ENCODE measurements around the gene CNGA2. TPM values are rescaled to one million over a fixed set of nuclear protein-coding genes. Genes with fewer than 3 reads are reported as not detected.

CNGA2 gene
- total and polyA plus RNA-seq, 2 experiments from 2014 or later = not detected

- Histone ChIP-seq H3K36me3 (no peaks in the 10 kb centered on the region), H3K27me3 (no peaks in the 10 kb centered on the region), H3K9me3 (ENCODE audit: low read depth) (no peaks in the 10 kb centered on the region), H3K4me1 (ENCODE audit: low read depth) (no peaks in the 10 kb centered on the region), H3K27ac (no peak overlapping the region), H3K4me3 (no peak overlapping the region)
- no peak for TF ChIP-seq CTCF (IDR thresholded peaks at IDR 0.05; ENCODE audit: low read depth, low read length)
- peak in 1 of 2 donors; percentile 57 for DNase-seq (ENCODE audit: low read depth in 1 of 2, low spot score in 1 of 2)
These were observed 20.2 kb downstream of the CNGA2 start for GRCh38 chrX:151754641-151755215.

GRCh38 chrX:151759041-151759708 is 24.6 kb downstream of the CNGA2 start:
- no peaks in the 10 kb centered on the region for H3K4me1 ChIP-seq (ENCODE audit: low read depth)
- no peak overlapping the region for H3K4me3 ChIP-seq
- H3K36me3 ChIP-seq = no peaks in the 10 kb centered on the region
- DNase-seq (ENCODE audit: low read depth in 1 of 2, low spot score in 1 of 2) = no peak
- no peak overlapping the region for H3K27ac ChIP-seq
- TF ChIP-seq CTCF (IDR thresholded peaks at IDR 0.05; ENCODE audit: low read depth, low read length) = no peak
- H3K9me3 ChIP-seq (ENCODE audit: low read depth) = no peaks in the 10 kb centered on the region
- no peaks in the 10 kb centered on the region for H3K27me3 ChIP-seq

GRCh38 chrX:151762802-151763201 is 28.3 kb downstream of the CNGA2 start:
- no peaks in the 10 kb centered on the region for H3K9me3 ChIP-seq (ENCODE audit: low read depth)
- no peaks in the 10 kb centered on the region for H3K36me3 ChIP-seq

GRCh38 chrX:151763711-151764110 is 29.2 kb downstream of the CNGA2 start:
- TF ChIP-seq CTCF (IDR thresholded peaks at IDR 0.05; ENCODE audit: low read depth, low read length) = no peak
- no peak overlapping the region for H3K27ac ChIP-seq
- H3K9me3 ChIP-seq (ENCODE audit: low read depth) = no peaks in the 10 kb centered on the region
- H3K27me3 ChIP-seq = no peaks in the 10 kb centered on the region
- no peaks in the 10 kb centered on the region for H3K4me1 ChIP-seq (ENCODE audit: low read depth)
- H3K4me3 ChIP-seq = no peak overlapping the region
- no peaks in the 10 kb centered on the region for H3K36me3 ChIP-seq
- DNase-seq (ENCODE audit: low read depth in 1 of 2, low spot score in 1 of 2) = no peak

More at GRCh38 chrX:151762802-151763201, 28.3 kb downstream of the CNGA2 start:
- H3K27me3 ChIP-seq = no peaks in the 10 kb centered on the region
- no peak for TF ChIP-seq CTCF (IDR thresholded peaks at IDR 0.05; ENCODE audit: low read depth, low read length)
- H3K4me1 ChIP-seq (ENCODE audit: low read depth) = no peaks in the 10 kb centered on the region
- no peak overlapping the region for H3K4me3 ChIP-seq
- no peak for DNase-seq (ENCODE audit: low read depth in 1 of 2, low spot score in 1 of 2)
- H3K27ac ChIP-seq = no peak overlapping the region

- H3K27ac ChIP-seq = no peak overlapping the region
- H3K4me3 ChIP-seq = no peak overlapping the region
These were observed 30.5 kb downstream of the CNGA2 start for GRCh38 chrX:151765026-151765425.

More at GRCh38 chrX:151765026-151765425, 30.5 kb downstream of the CNGA2 start:
- H3K36me3 ChIP-seq = no peaks in the 10 kb centered on the region
- no peaks in the 10 kb centered on the region for H3K27me3 ChIP-seq
- no peak for TF ChIP-seq CTCF (IDR thresholded peaks at IDR 0.05; ENCODE audit: low read depth, low read length)
- H3K4me1 ChIP-seq (ENCODE audit: low read depth) = no peaks in the 10 kb centered on the region
- H3K9me3 ChIP-seq (ENCODE audit: low read depth) = no peaks in the 10 kb centered on the region
- DNase-seq (ENCODE audit: low read depth in 1 of 2, low spot score in 1 of 2) = no peak

Measured in cardiac muscle cell (in vitro differentiated cells and primary cell).